ENCODE results near the gene SCGB1C2.
"Not testable (repeated sequence)": the region's sequence is repeated elsewhere in the genome, so short reads cannot be mapped to it uniquely, and the experiment has no call there.

The SCGB1C2 gene

GRCh38 chr17:137166-137807 lies at the start of gene SCGB1C2:
SCGB1C2 (plus strand) TSS chr17:137569; CDS start chr17:137591, 22 bp downstream.
- DNase-seq: not testable (repeated sequence)

GRCh38 chr17:113111-113510 lies 24.3 kb upstream of the SCGB1C2 start:
- DNase-seq: not testable (repeated sequence)

GRCh38 chr17:118339-118917 lies 18.9 kb upstream of the SCGB1C2 start:
- not testable (repeated sequence) for DNase-seq

- not testable (repeated sequence) for DNase-seq
Observed at GRCh38 chr17:133932-134331, 3.4 kb upstream of the SCGB1C2 start.

- not testable (repeated sequence) for DNase-seq
Observed at GRCh38 chr17:134332-134785, 3.0 kb upstream of the SCGB1C2 start.

- DNase-seq: not testable (repeated sequence)
Observed at GRCh38 chr17:135022-135421, 2.3 kb upstream of the SCGB1C2 start.

- not testable (repeated sequence) for DNase-seq
Observed at GRCh38 chr17:135895-136294, 1.5 kb upstream of the SCGB1C2 start.

GRCh38 chr17:136531-136930 lies 838 bp upstream of the SCGB1C2 start:
- not testable (repeated sequence) for DNase-seq

- DNase-seq: not testable (repeated sequence)
Observed at GRCh38 chr17:139401-140205, 2.2 kb downstream of the SCGB1C2 start.

GRCh38 chr17:142102-142661 lies 4.8 kb downstream of the SCGB1C2 start:
- DNase-seq: no peak

GRCh38 chr17:142876-143784 lies 5.8 kb downstream of the SCGB1C2 start:
- no peak for DNase-seq

GRCh38 chr17:143785-144281 lies 6.5 kb downstream of the SCGB1C2 start:
- DNase-seq: peak; percentile 72 to 86 (median 84)

- no peak for DNase-seq
Observed at GRCh38 chr17:144936-145670, 7.7 kb downstream of the SCGB1C2 start.

- DNase-seq: no peak
Observed at GRCh38 chr17:145671-146541, 8.5 kb downstream of the SCGB1C2 start.

GRCh38 chr17:146546-146945 lies 9.2 kb downstream of the SCGB1C2 start:
- DNase-seq: no peak

GRCh38 chr17:146983-147761 lies 9.8 kb downstream of the SCGB1C2 start:
- DNase-seq: no peak

GRCh38 chr17:147796-148740 lies 10.7 kb downstream of the SCGB1C2 start:
- DNase-seq: no peak

- DNase-seq: no peak
Observed at GRCh38 chr17:148757-149156, 11.4 kb downstream of the SCGB1C2 start.

Measured in activated naive CD4-positive, alpha-beta T cell (primary cell).